ENCODE measurements around the gene CAND1.

DNA sequence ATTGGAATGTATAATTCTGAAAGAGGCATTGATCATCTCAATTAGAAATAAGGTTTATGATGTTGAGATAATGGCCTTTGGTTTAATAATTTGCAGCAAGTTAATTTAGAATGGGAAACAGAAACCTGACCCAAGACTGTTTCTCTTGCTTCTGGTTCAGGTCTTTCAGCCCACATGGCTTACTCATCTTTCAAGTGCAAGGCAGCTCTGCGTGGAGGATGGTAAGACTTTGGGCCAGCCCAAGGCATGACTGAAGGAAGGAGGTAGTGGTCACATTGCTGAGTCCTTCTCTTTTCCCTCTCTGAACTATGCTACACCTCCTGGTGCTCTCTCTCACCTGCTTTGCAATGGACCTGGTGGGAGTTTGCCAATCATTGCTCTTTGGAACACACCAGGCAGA, 98.7 kb downstream of the CAND1 start:
- TF ChIP-seq, protein P1, sequence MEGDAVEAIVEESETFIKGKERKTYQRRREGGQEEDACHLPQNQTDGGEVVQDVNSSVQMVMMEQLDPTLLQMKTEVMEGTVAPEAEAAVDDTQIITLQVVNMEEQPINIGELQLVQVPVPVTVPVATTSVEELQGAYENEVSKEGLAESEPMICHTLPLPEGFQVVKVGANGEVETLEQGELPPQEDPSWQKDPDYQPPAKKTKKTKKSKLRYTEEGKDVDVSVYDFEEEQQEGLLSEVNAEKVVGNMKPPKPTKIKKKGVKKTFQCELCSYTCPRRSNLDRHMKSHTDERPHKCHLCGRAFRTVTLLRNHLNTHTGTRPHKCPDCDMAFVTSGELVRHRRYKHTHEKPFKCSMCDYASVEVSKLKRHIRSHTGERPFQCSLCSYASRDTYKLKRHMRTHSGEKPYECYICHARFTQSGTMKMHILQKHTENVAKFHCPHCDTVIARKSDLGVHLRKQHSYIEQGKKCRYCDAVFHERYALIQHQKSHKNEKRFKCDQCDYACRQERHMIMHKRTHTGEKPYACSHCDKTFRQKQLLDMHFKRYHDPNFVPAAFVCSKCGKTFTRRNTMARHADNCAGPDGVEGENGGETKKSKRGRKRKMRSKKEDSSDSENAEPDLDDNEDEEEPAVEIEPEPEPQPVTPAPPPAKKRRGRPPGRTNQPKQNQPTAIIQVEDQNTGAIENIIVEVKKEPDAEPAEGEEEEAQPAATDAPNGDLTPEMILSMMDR (IDR thresholded peaks at IDR 0.05) = no peak
- no peak for TF ChIP-seq POLR2A (IDR thresholded peaks at IDR 0.05)

Measured in thyroid gland (tissue), 4 donors.